Prostate gland (tissue), 2 donors: ENCODE measurements around the gene ALX1. TPM values are rescaled to one million over a fixed set of nuclear protein-coding genes. Genes with fewer than 3 reads are reported as not detected.

Source experiments
- DNase-seq: peaks from one replicate; pipeline ENCODE4 v3.0.0-alpha.2; 2019; ENCODE audit warnings: low spot score
- H3K27ac ChIP-seq, 2 donors: fragments of 200-600 bp; sonication (generic); 2 replicates each; pipeline ENCODE4 v1.5.1; 2017 to 2019
- H3K27me3 ChIP-seq: fragments of 200-600 bp; sonication (generic); replicated peaks from 2 replicates; pipeline ENCODE4 v1.5.1; 2019; ENCODE audit not compliant: insufficient read depth
- H3K36me3 ChIP-seq, 2 donors: fragments of 200-600 bp; sonication (generic); 1 replicate in 1 of 2; 2 replicates in 1 of 2; pipeline versions ENCODE4 v1.5.1 to v1.8.1; 2017 to 2019
- H3K4me1 ChIP-seq: fragments of 200-600 bp; sonication (generic); replicated peaks from 2 replicates; pipeline ENCODE4 v1.5.1; 2019
- H3K4me3 ChIP-seq, 2 donors: fragments of 200-600 bp; sonication (generic); 2 replicates each; pipeline ENCODE4 v1.5.1; 2017 to 2019
- H3K9me3 ChIP-seq: fragments of 200-600 bp; sonication (generic); 2 replicates; pipeline ENCODE4 v1.5.1; 2017
- POLR2A ChIP-seq: fragments of 450-650 bp; IDR thresholded peaks from one replicate; pipeline ENCODE4 v1.6.1; 2016; ENCODE audit warnings: antibody characterized with exemption, mild to moderate bottlenecking
- POLR2AphosphoS5 ChIP-seq: sonication (generic); formaldehyde crosslinking; IDR thresholded peaks from one replicate; pipeline ENCODE4 v1.6.1; 2017; ENCODE audit warnings: antibody characterized with exemption
- WGBS: methylation state at CpG from one replicate; pipeline ENCODE4 v1.1.5; 2018; 5-methylcytosine and 5-hydroxymethylcytosine counted together
- intact Hi-C: fragments of 100-400 bp; cut with DNase I; formaldehyde crosslinking; loops from one replicate; pipeline ENCODE4 v1.14.2; 2022
- total RNA-seq, 2 donors: library from RNA; depleted of rRNA; stranded (reverse); fragments of >200 nt; gene quantifications; one replicate each; pipeline ENCODE4 v1.1.0, GENCODE V29; 2016
- TF ChIP-seq, protein P1 (sequence below), 4 experiments: fragments of 200-600 bp in 2 of 4; fragments of 450-650 bp in 2 of 4; sonication (generic) in 2 of 4; IDR thresholded peaks; 1 replicate in 3 of 4; 2 replicates in 1 of 4; pipeline ENCODE4 v1.5.1; 2016 to 2019; ENCODE audit warnings: antibody characterized with exemption in 4 of 4, mild to moderate bottlenecking in 2 of 4, moderate library complexity in 2 of 4

Gene ALX1
- total RNA-seq, 2 donors from 2014 or later: not detected

DNA sequence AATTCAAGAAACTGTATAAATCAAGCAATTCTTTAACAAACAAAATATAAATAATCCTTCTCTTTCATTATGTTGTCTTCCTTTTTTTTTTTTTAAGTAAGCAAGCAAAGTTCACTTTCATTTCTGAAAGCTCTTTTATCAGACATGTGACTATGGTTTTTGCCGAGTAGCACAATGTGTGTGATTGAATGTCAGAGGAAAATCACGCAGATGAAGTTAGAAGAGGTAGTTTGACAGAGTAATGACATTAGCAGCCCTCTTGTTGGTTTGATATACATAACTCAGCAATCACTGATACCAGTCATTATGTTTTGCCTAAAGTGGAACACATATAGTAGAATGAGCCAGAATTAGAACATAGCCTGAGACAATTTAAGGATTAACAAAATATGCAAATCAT, 19.0 kb downstream of the ALX1 start:
- no peak for DNase-seq
- no peaks in the 10 kb centered on the region for H3K27me3 ChIP-seq
- TF ChIP-seq POLR2AphosphoS5 (no peak), POLR2A (no peak)
- TF ChIP-seq, protein P1, sequence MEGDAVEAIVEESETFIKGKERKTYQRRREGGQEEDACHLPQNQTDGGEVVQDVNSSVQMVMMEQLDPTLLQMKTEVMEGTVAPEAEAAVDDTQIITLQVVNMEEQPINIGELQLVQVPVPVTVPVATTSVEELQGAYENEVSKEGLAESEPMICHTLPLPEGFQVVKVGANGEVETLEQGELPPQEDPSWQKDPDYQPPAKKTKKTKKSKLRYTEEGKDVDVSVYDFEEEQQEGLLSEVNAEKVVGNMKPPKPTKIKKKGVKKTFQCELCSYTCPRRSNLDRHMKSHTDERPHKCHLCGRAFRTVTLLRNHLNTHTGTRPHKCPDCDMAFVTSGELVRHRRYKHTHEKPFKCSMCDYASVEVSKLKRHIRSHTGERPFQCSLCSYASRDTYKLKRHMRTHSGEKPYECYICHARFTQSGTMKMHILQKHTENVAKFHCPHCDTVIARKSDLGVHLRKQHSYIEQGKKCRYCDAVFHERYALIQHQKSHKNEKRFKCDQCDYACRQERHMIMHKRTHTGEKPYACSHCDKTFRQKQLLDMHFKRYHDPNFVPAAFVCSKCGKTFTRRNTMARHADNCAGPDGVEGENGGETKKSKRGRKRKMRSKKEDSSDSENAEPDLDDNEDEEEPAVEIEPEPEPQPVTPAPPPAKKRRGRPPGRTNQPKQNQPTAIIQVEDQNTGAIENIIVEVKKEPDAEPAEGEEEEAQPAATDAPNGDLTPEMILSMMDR (IDR thresholded peaks at IDR 0.05): no peak
- no peak overlapping the region for H3K27ac ChIP-seq
- intact Hi-C loops: no loop called here
- no peak overlapping the region for H3K4me3 ChIP-seq
- WGBS: 75% methylated on average over 2 of the region's 2 CpGs
- H3K9me3 ChIP-seq: no peaks in the 10 kb centered on the region
- no peaks in the 10 kb centered on the region for H3K36me3 ChIP-seq
- H3K4me1 ChIP-seq: no peaks in the 10 kb centered on the region

DNA sequence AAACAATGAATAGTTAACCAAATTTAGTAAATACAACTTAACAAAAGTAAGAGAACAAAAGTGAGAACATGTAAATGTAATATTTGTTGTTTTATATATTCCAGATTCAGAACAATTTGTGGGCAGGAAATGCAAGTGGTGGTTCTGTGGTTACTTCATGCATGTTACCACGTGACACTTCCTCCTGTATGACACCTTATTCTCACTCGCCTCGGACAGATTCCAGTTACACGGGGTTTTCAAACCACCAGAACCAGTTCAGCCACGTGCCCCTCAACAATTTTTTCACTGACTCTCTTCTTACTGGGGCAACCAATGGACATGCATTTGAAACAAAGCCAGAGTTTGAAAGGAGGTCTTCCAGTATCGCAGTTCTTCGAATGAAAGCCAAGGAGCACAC, 21.0 kb downstream of the ALX1 start:
- no peaks in the 10 kb centered on the region for H3K9me3 ChIP-seq
- no peaks in the 10 kb centered on the region for H3K4me1 ChIP-seq
- H3K4me3 ChIP-seq: no peak overlapping the region
- H3K36me3 ChIP-seq: no peaks in the 10 kb centered on the region
- DNase-seq: no peak
- intact Hi-C loops: no loop called here
- no peaks in the 10 kb centered on the region for H3K27me3 ChIP-seq
- TF ChIP-seq POLR2AphosphoS5 (no peak), POLR2A (no peak)
- TF ChIP-seq, protein P1 (IDR thresholded peaks at IDR 0.05): no peak
- 38% methylated on average over 7 of the region's 7 CpGs for WGBS
- H3K27ac ChIP-seq: no peak overlapping the region

DNA sequence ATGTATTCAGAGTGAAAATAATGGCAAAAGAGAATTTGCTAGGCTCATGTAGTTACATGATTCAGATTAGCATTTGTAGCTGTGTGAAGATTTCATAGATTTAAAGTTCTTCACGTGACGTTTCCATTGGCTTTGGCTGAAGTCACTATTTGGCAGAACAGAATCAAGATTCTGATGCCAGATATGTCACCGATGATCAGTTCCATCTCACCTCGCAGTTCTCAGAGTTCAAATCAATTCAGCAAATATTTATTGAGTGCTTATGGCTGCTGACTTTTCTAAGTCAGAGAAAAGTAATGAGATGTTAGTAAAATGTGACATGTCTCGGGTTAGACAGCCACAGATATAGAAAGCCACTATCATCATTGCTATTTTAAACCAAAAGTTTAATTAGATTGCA, 28.4 kb downstream of the ALX1 start:
- no peak for DNase-seq
- Histone ChIP-seq H3K27ac (no peak overlapping the region), H3K27me3 (no peaks in the 10 kb centered on the region), H3K36me3 (no peaks in the 10 kb centered on the region), H3K4me3 (no peak overlapping the region), H3K4me1 (no peaks in the 10 kb centered on the region), H3K9me3 (no peaks in the 10 kb centered on the region)
- intact Hi-C loops: no loop called here
- TF ChIP-seq POLR2A (no peak), POLR2AphosphoS5 (no peak)
- TF ChIP-seq, protein P1 (IDR thresholded peaks at IDR 0.05): no peak
- 27% methylated on average over 5 of the region's 5 CpGs for WGBS

DNA sequence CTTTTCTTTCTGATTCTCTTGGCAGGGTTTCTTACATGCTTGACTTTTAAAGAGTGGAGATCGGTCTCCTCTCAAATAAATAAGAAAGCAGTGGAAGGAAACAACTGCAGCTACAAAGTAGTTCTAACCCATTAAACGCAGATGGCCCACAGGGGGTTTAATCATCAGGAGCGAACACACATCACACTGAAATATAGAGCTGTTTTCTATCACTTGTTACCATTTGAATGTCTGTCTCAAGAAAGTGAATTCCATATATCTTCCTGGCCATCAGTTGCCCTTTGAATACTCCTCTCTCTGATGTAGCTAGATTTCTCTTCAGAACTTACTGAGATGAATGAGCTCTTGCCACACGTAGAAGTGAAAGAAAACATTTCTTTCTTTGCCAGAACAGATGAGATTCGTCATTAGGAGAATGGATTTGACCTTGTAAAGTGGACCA, 29.1 kb downstream of the ALX1 start:
- TF ChIP-seq, protein P1 (IDR thresholded peaks at IDR 0.05): no peak
- TF ChIP-seq POLR2AphosphoS5: no peak
- no peak for TF ChIP-seq POLR2A
- intact Hi-C loops: no loop called here
- no peaks in the 10 kb centered on the region for H3K4me1 ChIP-seq
- no peaks in the 10 kb centered on the region for H3K27me3 ChIP-seq
- H3K4me3 ChIP-seq: no peak overlapping the region
- no peak overlapping the region for H3K27ac ChIP-seq
- 16% methylated on average over 5 of the region's 5 CpGs for WGBS
- DNase-seq: no peak
- H3K9me3 ChIP-seq: no peaks in the 10 kb centered on the region
- H3K36me3 ChIP-seq: no peaks in the 10 kb centered on the region

DNA sequence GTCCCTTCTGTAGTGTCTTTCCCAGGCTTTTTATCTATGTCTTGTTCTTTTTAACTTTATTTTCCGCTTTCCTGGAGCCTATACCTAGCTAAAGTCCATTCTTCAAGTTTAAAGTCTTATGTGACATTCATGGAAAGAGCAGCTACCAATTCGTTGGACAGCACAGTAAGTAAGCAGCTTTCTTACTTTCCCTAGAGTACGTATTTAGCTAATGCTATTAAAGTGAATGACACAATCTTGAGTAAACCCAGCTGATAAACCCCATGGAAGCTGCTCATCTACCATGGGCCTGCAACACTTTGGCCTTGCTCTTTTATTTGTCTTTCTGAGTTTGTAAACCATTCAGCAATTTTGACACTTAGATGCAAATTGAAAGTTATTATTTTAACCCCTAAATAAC, 30.0 kb downstream of the ALX1 start:
- H3K4me1 ChIP-seq: no peaks in the 10 kb centered on the region
- H3K4me3 ChIP-seq: no peak overlapping the region
- intact Hi-C loops: no loop called here
- DNase-seq: no peak
- H3K27ac ChIP-seq: no peak overlapping the region
- no peaks in the 10 kb centered on the region for H3K27me3 ChIP-seq
- no peaks in the 10 kb centered on the region for H3K36me3 ChIP-seq
- WGBS: 37% methylated on average over 3 of the region's 3 CpGs
- TF ChIP-seq, protein P1 (IDR thresholded peaks at IDR 0.05): no peak
- no peaks in the 10 kb centered on the region for H3K9me3 ChIP-seq
